ENCODE data around the gene ADAMTS2.

- TF ChIP-seq, protein P1, sequence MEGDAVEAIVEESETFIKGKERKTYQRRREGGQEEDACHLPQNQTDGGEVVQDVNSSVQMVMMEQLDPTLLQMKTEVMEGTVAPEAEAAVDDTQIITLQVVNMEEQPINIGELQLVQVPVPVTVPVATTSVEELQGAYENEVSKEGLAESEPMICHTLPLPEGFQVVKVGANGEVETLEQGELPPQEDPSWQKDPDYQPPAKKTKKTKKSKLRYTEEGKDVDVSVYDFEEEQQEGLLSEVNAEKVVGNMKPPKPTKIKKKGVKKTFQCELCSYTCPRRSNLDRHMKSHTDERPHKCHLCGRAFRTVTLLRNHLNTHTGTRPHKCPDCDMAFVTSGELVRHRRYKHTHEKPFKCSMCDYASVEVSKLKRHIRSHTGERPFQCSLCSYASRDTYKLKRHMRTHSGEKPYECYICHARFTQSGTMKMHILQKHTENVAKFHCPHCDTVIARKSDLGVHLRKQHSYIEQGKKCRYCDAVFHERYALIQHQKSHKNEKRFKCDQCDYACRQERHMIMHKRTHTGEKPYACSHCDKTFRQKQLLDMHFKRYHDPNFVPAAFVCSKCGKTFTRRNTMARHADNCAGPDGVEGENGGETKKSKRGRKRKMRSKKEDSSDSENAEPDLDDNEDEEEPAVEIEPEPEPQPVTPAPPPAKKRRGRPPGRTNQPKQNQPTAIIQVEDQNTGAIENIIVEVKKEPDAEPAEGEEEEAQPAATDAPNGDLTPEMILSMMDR (IDR thresholded peaks at IDR 0.05): no peak
- TF ChIP-seq POLR2A (IDR thresholded peaks at IDR 0.05): no peak
Observed at GRCh38 chr5:179225387-179225786, 119.9 kb downstream of the ADAMTS2 start.
